ENCODE measurements around the gene RELN.
A peak's percentile ranks its signal among the peaks of the same experiment; 100 is the strongest.
"Not testable (repeated sequence)": the region's sequence is repeated elsewhere in the genome, so short reads cannot be mapped to it uniquely, and the experiment has no call there.

The RELN gene

DNA sequence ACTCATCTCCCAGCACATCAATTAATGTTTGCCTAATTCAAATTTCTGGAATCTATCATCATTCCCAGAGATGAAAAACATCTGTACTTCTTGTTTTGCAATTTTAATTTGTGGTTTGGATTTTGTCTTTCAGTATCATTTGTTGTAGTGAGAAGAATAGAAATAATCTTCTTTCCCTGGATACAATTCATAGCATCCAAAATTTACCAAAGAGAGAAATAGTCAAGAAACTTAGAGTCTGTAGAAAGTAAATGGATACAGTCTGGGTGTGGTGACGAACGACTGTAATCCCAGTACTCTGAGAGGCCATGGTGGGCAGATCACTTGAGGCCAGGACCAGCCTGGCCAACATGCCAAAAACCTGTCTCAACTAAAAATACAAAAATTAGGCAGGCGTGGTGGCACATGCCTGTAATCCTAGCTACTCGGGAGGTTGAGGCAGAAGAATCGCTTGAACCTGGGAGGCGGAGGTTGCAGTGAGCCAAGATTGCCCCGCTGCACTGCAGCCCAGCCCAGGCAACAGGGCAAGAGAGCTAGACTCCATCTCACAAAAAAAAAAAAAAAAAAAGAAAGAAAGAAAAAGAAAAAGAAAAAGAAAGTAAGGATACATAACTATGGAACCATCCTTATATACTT lies 193.0 kb downstream of the RELN start:
- no peak overlapping the region; the same call in 1 of the 2 replicates for H3K27ac ChIP-seq
- TF ChIP-seq, protein P1, sequence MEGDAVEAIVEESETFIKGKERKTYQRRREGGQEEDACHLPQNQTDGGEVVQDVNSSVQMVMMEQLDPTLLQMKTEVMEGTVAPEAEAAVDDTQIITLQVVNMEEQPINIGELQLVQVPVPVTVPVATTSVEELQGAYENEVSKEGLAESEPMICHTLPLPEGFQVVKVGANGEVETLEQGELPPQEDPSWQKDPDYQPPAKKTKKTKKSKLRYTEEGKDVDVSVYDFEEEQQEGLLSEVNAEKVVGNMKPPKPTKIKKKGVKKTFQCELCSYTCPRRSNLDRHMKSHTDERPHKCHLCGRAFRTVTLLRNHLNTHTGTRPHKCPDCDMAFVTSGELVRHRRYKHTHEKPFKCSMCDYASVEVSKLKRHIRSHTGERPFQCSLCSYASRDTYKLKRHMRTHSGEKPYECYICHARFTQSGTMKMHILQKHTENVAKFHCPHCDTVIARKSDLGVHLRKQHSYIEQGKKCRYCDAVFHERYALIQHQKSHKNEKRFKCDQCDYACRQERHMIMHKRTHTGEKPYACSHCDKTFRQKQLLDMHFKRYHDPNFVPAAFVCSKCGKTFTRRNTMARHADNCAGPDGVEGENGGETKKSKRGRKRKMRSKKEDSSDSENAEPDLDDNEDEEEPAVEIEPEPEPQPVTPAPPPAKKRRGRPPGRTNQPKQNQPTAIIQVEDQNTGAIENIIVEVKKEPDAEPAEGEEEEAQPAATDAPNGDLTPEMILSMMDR (conservative IDR thresholded peaks at IDR 0.05) = no peak

DNA sequence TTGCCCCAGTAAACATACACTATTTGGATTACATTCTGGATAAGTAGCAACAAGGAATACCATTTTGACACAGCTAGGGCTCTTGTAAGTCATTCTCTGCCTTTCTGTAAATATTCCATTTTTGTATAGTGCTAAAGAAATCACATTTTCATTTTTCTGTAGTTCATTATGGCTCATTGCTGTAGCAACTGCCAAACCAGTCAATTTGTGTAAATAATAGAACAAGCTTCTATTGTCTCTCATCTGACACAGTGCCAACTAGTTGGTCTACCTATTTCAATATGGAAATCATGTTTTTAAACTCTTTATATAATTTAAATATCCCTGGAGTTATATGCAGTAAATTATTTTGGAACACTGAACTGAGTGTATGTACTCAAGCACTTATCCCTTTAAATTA lies 193.7 kb downstream of the RELN start:
- TF ChIP-seq, protein P1 (conservative IDR thresholded peaks at IDR 0.05) = no peak
- H3K27ac ChIP-seq = peak overlapping the region; percentile 14; the same call in 1 of the 2 replicates

DNA sequence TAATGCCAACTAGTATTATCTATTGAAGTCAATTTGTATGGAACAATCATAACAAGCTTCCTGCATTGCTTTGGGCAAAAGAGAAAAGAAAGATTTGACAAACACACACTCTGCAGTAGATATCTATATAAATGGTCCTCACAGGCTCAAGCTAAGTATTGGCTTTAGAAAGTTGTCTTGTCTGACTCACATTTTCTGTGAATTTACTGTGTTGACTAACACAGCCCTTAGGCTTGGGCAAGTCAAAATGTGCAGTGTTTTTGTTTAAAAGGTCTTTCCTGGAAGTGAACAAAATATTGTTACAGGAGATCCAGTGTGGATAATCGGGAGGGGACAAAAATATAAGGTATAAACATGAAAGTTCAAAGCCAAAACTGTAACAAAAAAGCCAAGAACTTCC lies 194.4 kb downstream of the RELN start:
- peak overlapping the region; percentile 14; the same call in 1 of the 2 replicates for H3K27ac ChIP-seq
- TF ChIP-seq, protein P1 (conservative IDR thresholded peaks at IDR 0.05) = no peak

DNA sequence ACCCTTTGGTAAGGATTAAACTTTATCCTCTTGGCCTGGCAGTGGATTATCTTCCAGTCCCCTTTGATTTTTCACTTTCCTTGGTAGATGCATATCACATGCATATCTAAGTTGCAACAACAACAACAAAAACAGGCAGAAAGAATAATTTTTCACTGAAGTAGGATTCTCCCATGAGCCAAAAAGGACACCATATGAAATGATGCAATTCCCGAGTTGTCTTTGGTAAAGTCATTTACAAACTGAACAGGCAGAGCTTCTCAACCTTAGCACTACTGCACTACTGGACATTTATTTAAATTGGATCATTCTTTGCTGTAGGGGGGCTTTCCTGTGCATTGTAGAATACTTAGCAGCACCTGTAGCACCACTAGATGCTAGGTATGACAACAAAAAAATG lies 195.0 kb downstream of the RELN start:
- TF ChIP-seq, protein P1 (conservative IDR thresholded peaks at IDR 0.05) = no peak
- no peak overlapping the region for H3K27ac ChIP-seq

DNA sequence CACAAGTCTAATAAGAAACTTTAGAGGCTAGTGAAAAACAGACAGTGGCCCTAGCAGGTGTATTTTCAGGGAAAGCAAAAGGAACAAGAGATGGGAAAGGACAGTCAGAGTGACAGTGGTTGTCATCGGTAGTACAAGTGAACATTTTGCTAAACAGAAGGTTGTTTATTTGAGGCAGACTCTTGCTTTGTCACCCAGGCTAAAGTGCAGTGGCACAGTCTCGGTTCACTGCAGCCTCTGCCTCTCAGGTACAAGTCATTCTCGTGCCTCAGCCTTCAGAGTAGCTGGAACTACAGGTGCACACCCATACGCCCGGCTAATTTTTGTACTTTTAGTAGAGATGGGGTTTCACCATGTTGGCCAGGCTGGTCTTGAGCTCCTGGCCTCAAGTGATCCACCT lies 195.8 kb downstream of the RELN start:
- no peak overlapping the region for H3K27ac ChIP-seq
- TF ChIP-seq, protein P1 (conservative IDR thresholded peaks at IDR 0.05) = no peak

DNA sequence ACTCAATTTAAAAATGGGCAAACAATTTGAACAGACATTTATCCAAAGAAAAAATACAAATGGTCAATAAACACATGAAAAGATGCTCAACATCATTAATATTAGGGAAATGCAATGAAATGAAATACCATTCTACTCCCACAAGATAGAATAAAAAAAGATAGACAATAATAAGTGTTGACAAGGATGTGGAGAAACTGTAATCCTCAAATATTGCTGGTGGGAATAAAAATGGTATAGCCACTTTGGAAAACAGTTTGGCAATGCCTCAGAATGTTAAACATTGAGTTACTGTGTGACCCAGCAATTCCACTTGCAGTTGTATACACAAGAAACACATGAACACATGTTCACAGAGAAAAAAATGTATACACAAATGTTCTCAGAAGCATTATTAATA lies 197.6 kb downstream of the RELN start:
- H3K27ac ChIP-seq = no peak overlapping the region
- TF ChIP-seq, protein P1 (conservative IDR thresholded peaks at IDR 0.05) = no peak

DNA sequence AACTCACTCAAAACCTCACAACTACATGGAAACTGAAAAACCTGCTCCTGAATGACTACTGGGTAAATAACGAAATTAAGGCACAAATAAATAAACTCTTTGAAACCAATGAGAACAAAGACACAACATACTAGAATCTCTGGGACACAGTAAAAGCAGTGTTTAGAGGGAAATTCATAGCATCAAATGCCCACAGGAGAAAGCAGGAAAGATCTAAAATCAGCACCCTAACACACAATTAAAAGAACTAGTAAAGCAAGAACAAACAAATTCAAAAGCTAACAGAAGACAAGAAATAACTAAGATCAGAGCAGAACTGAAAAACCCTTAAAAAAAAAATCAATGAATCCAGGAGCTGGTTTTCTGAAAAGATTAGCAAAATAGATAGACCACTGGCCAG lies 202.4 kb downstream of the RELN start:
- not testable (repeated sequence) for H3K27ac ChIP-seq

DNA sequence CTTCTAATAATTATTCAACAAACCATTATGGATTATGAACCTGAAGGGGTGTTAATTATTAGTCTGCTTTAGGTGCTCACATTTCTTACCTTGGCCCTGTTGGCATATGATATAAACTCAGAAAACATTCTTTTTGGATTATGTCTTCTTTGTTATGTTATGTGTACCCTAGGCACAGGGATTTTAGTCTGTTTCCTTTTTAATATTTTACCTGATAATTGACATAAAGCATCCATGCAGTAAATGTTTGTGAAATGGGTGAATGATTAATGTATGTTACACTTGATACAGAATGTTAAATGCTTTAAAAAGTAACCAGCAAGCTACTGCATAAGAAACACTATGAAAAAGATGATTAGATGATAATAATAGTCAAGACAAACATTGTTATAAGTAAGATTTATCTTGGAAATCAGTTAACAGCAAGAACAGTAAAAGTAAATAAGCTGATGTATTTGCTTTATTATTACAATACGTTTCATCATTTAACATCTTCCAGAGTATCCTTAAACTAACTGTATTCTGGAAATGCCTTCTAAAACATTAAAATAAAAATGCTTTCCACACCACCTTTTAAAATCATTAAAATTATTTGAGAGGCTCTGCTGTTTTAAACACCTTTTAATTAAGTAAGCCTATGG lies 204.7 kb downstream of the RELN start:
- H3K27ac ChIP-seq = peak overlapping the region; percentile 78
- TF ChIP-seq, protein P1 (conservative IDR thresholded peaks at IDR 0.05) = no peak

Data from VCaP (cell line).